T1000 (cell line): Measurements from ENCODE around the gene FFAR4.
"Not testable (repeated sequence)": the region's sequence is repeated elsewhere in the genome, so short reads cannot be mapped to it uniquely, and the experiment has no call there.

Experiments used
- DNase-seq: peaks from one replicate; lab custom pipeline; 2025; ENCODE audit warnings: mixed read lengths; lab: John Stamatoyannopoulos, UW

Gene FFAR4

GRCh38 chr10:93566435-93567276 is at the start of gene FFAR4:
TSS of gene FFAR4 (plus strand) at chr10:93566665. CDS start at chr10:93566721, 56 bp downstream.
- no peak for DNase-seq

GRCh38 chr10:93518531-93518930 is 47.9 kb upstream of the FFAR4 start:
- no peak for DNase-seq

- DNase-seq, result no peak
These were observed 31.2 kb upstream of the FFAR4 start for GRCh38 chr10:93535293-93535692.

- not testable (repeated sequence) for DNase-seq
These were observed 25.6 kb upstream of the FFAR4 start for GRCh38 chr10:93540871-93541270.

- DNase-seq, result no peak
These were observed 24.8 kb upstream of the FFAR4 start for GRCh38 chr10:93541402-93542357.

- no peak for DNase-seq
These were observed 24.1 kb upstream of the FFAR4 start for GRCh38 chr10:93542358-93542791.

- DNase-seq, result not testable (repeated sequence)
These were observed 19.5 kb upstream of the FFAR4 start for GRCh38 chr10:93546995-93547394.

GRCh38 chr10:93547522-93547921 is 18.9 kb upstream of the FFAR4 start:
- no peak for DNase-seq

GRCh38 chr10:93548376-93549071 is 17.9 kb upstream of the FFAR4 start:
- DNase-seq, result no peak

GRCh38 chr10:93550606-93551005 is 15.9 kb upstream of the FFAR4 start:
- no peak for DNase-seq

- DNase-seq, result no peak
These were observed 13.7 kb upstream of the FFAR4 start for GRCh38 chr10:93552780-93553179.

GRCh38 chr10:93553482-93554315 is 12.8 kb upstream of the FFAR4 start:
- no peak for DNase-seq

- DNase-seq, result no peak
These were observed 12.2 kb upstream of the FFAR4 start for GRCh38 chr10:93554316-93554663.

GRCh38 chr10:93554760-93555432 is 11.6 kb upstream of the FFAR4 start:
- DNase-seq, result peak; percentile 37

GRCh38 chr10:93559490-93559889 is 7.0 kb upstream of the FFAR4 start:
- DNase-seq, result no peak

GRCh38 chr10:93560541-93560940 is 5.9 kb upstream of the FFAR4 start:
- DNase-seq, result no peak

GRCh38 chr10:93565446-93565845 is 1.0 kb upstream of the FFAR4 start:
- no peak for DNase-seq

- DNase-seq, result no peak
These were observed 1.0 kb downstream of the FFAR4 start for GRCh38 chr10:93567277-93568104.

- DNase-seq, result no peak
These were observed 1.6 kb downstream of the FFAR4 start for GRCh38 chr10:93568105-93568390.

GRCh38 chr10:93570383-93570782 is 3.9 kb downstream of the FFAR4 start:
- no peak for DNase-seq
